Uterus (tissue), 2 donors: ENCODE results near the gene LLGL1.

Source experiments
- POLR2A ChIP-seq, 2 donors: fragments of 450-650 bp; IDR thresholded peaks; one replicate each; pipeline ENCODE4 v1.6.1; 2016; ENCODE audit warnings: antibody characterized with exemption in 2 of 2, mild to moderate bottlenecking in 1 of 2, moderate library complexity in 1 of 2
- TF ChIP-seq, protein P1 (sequence below), 4 experiments: fragments of 200-600 bp in 2 of 4; fragments of 450-650 bp in 2 of 4; sonication (generic) in 2 of 4; IDR thresholded peaks; one replicate each; pipeline ENCODE4 v1.5.1; 2016 to 2019; ENCODE audit warnings: antibody characterized with exemption in 4 of 4, mild to moderate bottlenecking in 2 of 4, moderate library complexity in 1 of 4

DNA sequence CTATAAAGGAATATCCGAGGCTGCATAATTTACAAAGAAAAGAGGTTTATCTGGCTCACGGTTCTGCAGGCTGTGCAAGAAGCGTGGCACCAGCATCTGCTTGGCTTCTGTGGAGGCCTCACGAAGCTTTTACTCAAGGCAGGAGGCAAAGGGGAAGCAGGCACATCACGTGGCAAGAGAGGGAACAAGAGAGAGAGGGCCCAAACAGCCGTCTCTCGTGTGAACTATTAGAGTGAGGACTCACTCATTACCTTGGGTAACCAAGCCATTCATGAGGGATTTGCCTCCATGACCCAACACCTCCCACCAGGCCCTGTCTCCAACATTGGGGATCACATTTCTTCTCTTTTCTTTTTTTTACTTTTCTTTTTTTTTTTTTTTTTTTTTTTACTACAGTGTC is 49.3 kb upstream of the LLGL1 start:
- TF ChIP-seq, protein P1, sequence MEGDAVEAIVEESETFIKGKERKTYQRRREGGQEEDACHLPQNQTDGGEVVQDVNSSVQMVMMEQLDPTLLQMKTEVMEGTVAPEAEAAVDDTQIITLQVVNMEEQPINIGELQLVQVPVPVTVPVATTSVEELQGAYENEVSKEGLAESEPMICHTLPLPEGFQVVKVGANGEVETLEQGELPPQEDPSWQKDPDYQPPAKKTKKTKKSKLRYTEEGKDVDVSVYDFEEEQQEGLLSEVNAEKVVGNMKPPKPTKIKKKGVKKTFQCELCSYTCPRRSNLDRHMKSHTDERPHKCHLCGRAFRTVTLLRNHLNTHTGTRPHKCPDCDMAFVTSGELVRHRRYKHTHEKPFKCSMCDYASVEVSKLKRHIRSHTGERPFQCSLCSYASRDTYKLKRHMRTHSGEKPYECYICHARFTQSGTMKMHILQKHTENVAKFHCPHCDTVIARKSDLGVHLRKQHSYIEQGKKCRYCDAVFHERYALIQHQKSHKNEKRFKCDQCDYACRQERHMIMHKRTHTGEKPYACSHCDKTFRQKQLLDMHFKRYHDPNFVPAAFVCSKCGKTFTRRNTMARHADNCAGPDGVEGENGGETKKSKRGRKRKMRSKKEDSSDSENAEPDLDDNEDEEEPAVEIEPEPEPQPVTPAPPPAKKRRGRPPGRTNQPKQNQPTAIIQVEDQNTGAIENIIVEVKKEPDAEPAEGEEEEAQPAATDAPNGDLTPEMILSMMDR (IDR thresholded peaks at IDR 0.05) = no peak
- no peak for TF ChIP-seq POLR2A (IDR thresholded peaks at IDR 0.05)
